ENCODE results near the gene FBRS. TPM values are rescaled to one million over a fixed set of nuclear protein-coding genes. Genes with fewer than 3 reads are reported as not detected.
A peak's percentile ranks its signal among the peaks of the same experiment; 100 is the strongest.
"Not testable (repeated sequence)": the region's sequence is repeated elsewhere in the genome, so short reads cannot be mapped to it uniquely, and the experiment has no call there.

FBRS gene
- total RNA-seq, 6 donors from 2014 or later = 38.0 to 150 (median 70.4) TPM

DNA sequence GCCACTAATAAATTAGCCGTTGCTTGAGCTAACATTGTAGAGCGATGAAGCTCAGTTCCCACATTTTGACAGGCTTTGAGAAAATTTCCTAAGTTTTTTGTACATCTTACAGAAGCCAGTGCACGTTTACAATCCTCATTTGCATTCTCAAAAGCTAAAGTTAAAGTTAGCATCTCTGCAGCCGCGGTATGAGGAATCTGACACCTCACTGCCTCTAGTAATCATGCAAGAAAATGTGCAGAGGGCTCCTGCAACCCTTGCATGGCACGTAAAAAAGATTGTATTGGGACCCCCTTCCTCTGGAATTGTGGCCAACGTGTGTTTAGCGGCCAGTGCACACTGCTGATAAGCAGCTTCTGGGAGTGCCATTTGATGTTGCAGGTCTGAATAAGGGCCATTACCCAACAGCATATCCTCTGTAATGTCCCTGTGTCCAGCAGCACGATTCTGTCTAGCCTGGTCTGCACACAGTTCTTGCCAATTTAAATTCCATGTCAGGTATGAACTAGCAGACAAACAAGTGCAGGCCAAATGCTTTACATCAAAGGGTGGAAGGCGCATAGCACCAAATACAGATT, 35.7 kb upstream of the FBRS start:
- ATAC-seq (ENCODE audit: low FRiP score in 2 of 2) (no peak), DNase-seq (no peak)
- Histone ChIP-seq H3K4me1 (no peaks in the 10 kb centered on the region), H3K4me3 (no peak overlapping the region), H3K27me3 (no peaks in the 10 kb centered on the region), H3K9me3 (no peaks in the 10 kb centered on the region), H3K27ac (no peak overlapping the region), H3K36me3 (no peaks in the 10 kb centered on the region)
- TF ChIP-seq, protein P1, sequence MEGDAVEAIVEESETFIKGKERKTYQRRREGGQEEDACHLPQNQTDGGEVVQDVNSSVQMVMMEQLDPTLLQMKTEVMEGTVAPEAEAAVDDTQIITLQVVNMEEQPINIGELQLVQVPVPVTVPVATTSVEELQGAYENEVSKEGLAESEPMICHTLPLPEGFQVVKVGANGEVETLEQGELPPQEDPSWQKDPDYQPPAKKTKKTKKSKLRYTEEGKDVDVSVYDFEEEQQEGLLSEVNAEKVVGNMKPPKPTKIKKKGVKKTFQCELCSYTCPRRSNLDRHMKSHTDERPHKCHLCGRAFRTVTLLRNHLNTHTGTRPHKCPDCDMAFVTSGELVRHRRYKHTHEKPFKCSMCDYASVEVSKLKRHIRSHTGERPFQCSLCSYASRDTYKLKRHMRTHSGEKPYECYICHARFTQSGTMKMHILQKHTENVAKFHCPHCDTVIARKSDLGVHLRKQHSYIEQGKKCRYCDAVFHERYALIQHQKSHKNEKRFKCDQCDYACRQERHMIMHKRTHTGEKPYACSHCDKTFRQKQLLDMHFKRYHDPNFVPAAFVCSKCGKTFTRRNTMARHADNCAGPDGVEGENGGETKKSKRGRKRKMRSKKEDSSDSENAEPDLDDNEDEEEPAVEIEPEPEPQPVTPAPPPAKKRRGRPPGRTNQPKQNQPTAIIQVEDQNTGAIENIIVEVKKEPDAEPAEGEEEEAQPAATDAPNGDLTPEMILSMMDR (IDR thresholded peaks at IDR 0.05) = no peak
- TF ChIP-seq EP300 (IDR thresholded peaks at IDR 0.05) (no peak), POLR2A (IDR thresholded peaks at IDR 0.05) (no peak), POLR2AphosphoS5 (IDR thresholded peaks at IDR 0.05) (no peak)
- WGBS, 2 donors = 52 to 58% methylated on average over 10 of the region's 10 CpGs

DNA sequence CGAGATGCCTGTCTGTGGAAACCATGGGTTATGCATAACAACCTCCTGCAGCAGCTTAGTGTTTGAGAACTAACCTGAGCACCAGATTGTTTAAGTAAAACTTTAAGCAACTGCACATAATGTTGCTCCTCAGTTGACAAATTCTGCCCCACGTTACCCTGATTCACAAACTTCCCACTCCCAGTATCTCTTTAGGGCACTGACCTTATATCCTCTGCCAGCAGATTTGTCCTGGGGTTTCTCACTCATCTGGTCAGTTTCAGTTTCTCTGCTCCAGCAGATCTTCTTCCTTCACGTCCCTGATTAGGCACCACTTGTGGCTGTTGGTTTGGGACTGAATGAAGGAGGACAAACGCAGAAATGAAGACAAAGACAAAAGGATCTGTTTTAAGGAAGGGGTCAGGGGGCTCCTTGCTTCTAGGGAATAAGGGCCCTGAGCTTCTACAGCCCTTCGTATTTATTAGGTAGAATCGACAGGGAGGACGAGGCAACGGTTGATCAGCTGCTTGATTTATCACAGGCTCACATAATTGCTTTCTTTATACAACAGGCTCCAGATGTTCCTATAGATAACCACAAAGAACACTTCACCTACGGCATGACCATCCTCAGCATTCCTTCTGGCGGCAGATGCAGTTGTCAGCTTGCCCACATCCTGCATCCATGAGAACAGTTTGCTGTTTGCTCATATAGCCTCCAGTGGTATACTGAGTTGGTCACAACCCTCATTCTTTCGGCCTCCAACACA, 34.5 kb upstream of the FBRS start:
- no peaks in the 10 kb centered on the region for H3K9me3 ChIP-seq
- H3K27me3 ChIP-seq = no peaks in the 10 kb centered on the region
- H3K4me1 ChIP-seq = peaks cover 0 to 3% (median 2%) of the 10 kb centered on the region in 4 donors
- DNase-seq = no peak
- H3K27ac ChIP-seq = no peak overlapping the region
- H3K36me3 ChIP-seq = no peaks in the 10 kb centered on the region
- no peak for TF ChIP-seq POLR2A (IDR thresholded peaks at IDR 0.05)
- TF ChIP-seq, protein P1 (IDR thresholded peaks at IDR 0.05) = no peak
- TF ChIP-seq EP300 (IDR thresholded peaks at IDR 0.05) = no peak
- TF ChIP-seq POLR2AphosphoS5 (IDR thresholded peaks at IDR 0.05) = no peak
- no peak overlapping the region for H3K4me3 ChIP-seq
- 84 to 85% methylated on average over 10 to 11 of the region's 11 CpGs for WGBS, 2 donors
- ATAC-seq (ENCODE audit: low FRiP score in 2 of 2) = no peak

DNA sequence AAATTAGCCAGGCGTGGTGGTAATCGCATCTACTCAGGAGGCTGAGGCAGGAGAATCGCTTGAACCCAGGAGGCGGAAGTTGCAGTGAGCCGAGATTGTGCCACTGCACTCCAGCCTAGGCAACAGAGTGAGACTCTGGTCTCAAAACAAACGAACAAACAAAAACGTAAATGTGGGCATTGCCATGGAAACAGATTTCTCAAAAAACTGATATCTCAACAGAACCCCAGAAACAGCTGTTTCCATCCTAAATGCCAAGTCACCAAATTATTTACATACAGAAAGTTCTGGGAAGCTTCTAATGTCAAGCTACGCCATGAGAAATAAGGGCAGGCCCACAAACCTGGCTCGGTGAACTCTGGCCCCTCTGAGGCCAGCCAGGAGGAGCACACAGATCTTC, 32.0 kb upstream of the FBRS start:
- DNase-seq (no peak), ATAC-seq (ENCODE audit: low FRiP score in 2 of 2) (no peak)
- Histone ChIP-seq H3K4me3 (no peak overlapping the region), H3K4me1 (peaks cover 0 to 3% (median 3%) of the 10 kb centered on the region in 4 donors), H3K36me3 (no peaks in the 10 kb centered on the region), H3K27ac (no peak overlapping the region), H3K27me3 (no peaks in the 10 kb centered on the region), H3K9me3 (no peaks in the 10 kb centered on the region)
- TF ChIP-seq POLR2A (IDR thresholded peaks at IDR 0.05) (no peak), EP300 (IDR thresholded peaks at IDR 0.05) (no peak), POLR2AphosphoS5 (IDR thresholded peaks at IDR 0.05) (no peak)
- TF ChIP-seq, protein P1 (IDR thresholded peaks at IDR 0.05) = no peak
- WGBS, 2 donors = 84 to 91% methylated on average over 9 of the region's 9 CpGs

DNA sequence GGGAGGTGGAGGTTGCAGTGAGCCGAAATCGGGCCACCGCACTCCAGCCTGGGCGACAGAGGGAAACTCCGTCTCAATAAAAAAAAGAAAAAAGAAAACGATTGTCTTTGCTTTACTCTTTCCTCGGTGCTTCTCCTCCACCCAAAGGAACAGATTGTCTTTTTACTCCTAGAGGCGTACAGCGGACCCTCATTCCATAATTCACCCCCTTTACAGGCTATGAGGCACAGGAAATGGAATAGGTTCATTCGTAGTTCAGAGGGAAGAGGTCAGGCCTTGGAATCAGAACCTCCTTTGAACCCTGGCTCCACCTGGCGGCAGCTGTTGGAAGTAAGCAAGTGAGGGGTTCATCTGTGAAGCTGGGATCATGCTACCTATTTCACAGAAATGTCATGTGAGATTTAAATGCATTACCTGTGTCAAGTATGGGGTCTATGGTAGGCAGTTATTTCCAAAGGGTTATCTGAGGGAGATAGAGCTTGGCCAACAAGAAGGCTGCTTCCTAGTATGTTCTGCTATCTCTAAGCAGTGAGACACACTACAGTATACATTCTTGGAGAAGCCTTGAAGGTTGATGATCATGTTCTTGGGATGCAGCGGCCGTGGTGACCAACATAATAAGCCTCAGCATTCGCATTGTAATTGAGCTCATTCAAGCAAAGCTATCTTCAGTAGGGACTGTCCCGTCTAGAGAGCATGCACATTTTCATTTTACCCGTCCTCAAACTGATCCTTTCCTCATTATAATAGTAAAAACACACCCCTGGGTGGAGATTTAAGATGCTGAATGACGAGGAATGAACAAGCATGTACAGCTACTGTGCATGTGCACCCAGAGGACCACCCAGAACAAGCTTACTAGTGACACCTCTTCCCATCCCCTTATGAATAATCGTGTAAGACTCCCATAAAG, 29.3 kb upstream of the FBRS start:
- TF ChIP-seq, protein P1 (IDR thresholded peaks at IDR 0.05) = peak; percentile 83 to 89 (median 86)
- TF ChIP-seq EP300 (IDR thresholded peaks at IDR 0.05) = no peak
- TF ChIP-seq POLR2AphosphoS5 (IDR thresholded peaks at IDR 0.05) = peak in 1 of 2 donors; percentile 29
- no peak for TF ChIP-seq POLR2A (IDR thresholded peaks at IDR 0.05)

DNA sequence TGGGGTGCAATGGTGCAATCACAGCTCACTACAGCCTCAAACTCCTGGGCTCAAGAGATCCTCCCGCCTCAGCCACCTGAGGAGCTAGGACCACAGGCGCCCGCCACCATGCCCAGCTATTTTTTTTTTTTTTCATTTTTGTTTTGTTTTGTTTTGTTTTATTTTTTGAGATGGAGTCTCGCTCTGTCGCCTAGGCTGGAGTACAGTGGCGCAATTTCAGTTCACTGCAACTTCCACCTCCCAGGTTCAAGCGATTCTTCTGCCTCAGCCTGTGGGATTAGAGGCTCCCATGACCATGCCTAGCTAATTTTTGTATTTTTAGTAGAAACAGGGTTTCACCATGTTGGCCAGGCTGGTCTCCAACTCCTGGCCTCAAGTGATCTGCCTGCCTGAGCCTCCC, 25.8 kb upstream of the FBRS start:
- not testable (repeated sequence) for DNase-seq; H3K27ac ChIP-seq; H3K4me3 ChIP-seq; H3K9me3 ChIP-seq; ATAC-seq (ENCODE audit: low FRiP score in 2 of 2); H3K27me3 ChIP-seq; H3K36me3 ChIP-seq
- WGBS, 2 donors = 94 to 98% methylated on average over 7 of the region's 7 CpGs
- H3K4me1 ChIP-seq = peaks cover 12 to 18% (median 16%) of the 10 kb centered on the region in 4 donors

More for the DNA sequence above, 29.3 kb upstream of the FBRS start:
- H3K4me1 ChIP-seq = peaks cover 3 to 9% (median 7%) of the 10 kb centered on the region in 4 donors
- WGBS, 2 donors = 37 to 42% methylated on average over 18 of the region's 18 CpGs
- H3K36me3 ChIP-seq = no peaks in the 10 kb centered on the region
- H3K9me3 ChIP-seq = no peaks in the 10 kb centered on the region
- H3K27ac ChIP-seq = peak overlapping the region in 2 of 4 donors; percentile 37 to 53
- peak overlapping the region in 2 of 4 donors; percentile 23 to 26 for H3K4me3 ChIP-seq
- ATAC-seq (ENCODE audit: low FRiP score in 2 of 2) = peak; percentile 90 to 93
- no peaks in the 10 kb centered on the region for H3K27me3 ChIP-seq
- DNase-seq = peak in 1 of 2 donors; percentile 81
